NCI-H460 (cell line): ENCODE measurements around the gene TTYH2. TPM values are rescaled to one million over a fixed set of nuclear protein-coding genes. Genes with fewer than 3 reads are reported as not detected.

Experiments
- DNase-seq: peaks from one replicate; pipeline ENCODE4 v3.0.0-alpha.2; 2016; ENCODE audit warnings: low read depth; ENCODE audit errors: extremely low read depth
- total RNA-seq: library from RNA; depleted of rRNA; stranded (reverse); fragments of >200 nt; shearing (Covaris generic); gene quantifications from 2 replicates; pipeline ENCODE4 v1.2.3, GENCODE V29; 2014

TTYH2 gene
- total RNA-seq, 1 experiment from 2014 or later: 2.1 TPM

DNA sequence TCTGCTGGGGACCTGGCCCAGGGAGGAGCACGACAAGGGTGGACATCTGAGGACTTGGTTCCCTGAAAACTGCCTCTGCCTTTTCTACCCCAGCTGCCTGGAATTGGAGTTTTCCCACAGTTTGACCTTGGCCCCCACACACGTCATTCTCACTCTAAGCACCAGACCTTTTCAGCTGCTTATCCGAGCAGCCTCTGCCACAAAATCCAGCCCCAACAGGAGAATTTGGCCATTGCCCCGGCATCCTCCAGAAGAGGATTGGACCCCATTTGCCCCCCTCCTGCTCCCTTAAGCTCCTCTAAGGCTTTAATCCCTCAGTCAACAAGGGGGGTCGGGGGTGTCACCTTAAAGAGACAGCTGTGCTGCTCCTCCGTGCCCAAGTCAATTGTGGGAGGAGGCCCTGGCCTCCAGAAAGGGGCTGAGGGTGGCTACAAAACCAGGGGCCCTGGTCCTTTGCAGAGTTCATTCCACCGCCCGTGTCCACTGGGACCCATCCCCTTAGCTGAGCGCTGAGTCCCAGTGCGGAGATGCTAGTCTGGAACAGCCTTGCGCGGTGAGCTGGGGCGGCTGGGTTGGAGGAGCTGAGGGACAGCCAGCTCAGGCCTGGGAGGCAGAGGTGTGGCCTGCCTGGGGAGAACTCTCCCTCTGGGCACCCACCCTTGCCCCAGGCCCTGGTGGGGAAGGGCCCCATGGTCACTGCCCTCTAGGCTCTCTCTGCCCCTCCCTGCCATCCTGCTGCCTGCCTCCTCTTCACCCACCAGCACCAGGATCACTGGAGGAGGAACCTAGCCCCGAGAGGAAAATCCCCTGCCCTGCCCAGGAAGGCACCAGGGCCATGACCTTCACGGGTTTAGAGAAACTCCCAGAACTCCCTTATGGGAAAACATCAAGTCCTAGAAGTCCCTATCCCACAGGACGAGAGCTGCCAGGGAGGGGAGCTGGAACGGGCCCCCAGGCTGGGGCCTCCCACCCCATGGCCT is 18.8 kb downstream of the TTYH2 start:
- DNase-seq: no peak

DNA sequence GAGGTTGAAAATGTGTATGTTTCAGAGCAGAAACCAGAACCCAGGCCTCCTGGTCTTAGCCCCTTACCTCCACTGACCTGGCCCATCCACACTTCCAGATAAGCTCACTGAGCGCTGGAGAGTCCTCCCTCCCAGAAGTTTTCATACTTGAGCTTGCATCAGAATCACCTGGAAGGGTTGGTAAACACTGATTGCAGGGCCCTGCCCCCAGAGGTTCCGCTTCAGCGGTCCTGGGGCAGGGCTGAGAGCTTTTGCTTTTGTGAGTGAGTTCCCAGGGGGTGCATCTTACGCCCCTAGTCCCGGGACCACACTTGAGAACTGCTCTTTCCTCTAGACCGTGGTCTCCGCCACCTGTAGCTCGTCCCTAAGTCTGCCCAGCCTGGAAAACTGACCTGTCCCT is 20.6 kb downstream of the TTYH2 start:
- DNase-seq: no peak

DNA sequence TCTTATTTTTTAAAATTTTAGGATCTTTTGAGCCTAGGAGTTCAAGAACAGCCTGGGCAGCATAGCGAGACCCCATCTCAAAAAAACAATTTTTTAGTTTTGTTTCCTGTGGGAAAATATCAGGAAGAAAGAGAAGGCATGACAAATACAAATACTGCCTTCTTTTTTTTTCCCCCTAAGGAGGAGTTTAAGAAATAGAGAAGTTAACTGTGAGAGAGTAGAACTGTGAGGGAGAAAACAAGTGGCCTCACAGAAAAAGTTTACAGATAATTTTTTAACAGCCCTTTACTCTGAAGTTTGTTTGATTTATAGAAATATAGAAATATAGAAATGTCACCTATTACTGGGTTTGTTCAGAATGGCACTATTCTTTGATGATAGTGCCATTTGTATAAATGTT is 21.1 kb downstream of the TTYH2 start:
- no peak for DNase-seq

DNA sequence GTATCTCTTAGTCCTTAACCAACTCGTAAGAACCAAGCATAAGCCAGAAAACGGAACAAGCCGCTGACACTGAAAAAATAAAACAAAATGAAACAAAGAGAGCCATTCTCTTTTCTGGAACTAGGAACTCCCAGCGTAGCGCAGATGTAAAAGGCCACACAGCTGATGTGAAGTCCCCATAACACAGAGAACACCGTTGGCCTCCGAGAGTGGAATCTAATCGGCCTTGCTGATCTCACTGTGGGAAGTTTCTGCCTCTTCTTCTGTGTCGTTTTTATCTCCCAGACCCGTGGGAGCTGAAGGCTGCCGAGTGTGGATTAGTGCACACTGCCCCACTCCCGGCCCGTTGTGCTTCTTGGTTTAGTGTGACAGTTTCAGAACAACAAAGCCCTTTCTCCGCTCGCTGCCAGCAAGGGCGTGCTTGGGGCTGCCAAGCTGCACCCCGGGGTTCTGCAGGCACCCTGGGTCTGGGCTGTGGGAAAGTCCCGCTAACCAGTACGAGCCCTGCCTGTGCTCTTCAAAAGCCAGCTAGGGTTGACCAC is 21.7 kb downstream of the TTYH2 start:
- DNase-seq: no peak

DNA sequence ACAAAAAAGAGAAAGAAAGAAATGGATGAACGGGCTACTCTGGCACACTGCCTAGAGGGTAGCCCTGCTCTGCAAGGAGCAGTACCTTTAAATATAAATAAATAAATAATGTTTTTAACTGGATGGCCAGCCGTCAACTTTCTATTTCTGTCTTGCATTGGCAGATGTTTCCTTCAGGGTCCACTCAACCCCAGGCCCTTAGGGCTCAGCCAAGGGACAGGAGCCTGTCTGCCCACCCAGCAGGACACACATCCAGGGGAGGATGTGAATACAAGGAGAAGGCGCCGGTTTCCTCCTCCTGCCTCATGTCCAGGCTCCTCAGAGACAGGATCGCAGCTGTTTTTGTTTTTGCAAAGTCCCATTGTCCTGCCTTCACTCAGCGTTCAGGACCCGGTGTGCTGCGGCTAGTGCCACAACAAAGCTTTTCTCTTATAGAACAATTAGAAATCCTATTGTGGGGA is 22.6 kb downstream of the TTYH2 start:
- DNase-seq: no peak

DNA sequence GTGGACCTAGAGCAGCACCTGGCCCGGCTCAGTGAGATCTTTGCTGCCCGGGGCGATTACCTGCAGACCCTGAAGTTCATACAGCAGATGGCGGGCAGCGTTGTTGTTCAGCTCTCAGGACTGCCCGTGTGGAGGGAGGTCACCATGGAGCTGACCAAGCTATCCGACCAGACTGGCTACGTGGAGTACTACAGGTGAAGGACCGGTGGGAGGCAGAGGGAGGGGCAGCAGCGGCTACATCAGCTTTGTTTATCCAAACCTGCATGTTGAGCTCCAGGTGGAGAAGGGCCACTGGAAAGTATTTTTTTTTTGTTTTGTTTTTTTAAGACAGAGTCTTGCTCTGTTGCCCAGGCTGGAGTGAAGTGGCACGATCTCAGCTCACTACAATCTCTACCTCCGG is 23.9 kb downstream of the TTYH2 start:
- DNase-seq: no peak

DNA sequence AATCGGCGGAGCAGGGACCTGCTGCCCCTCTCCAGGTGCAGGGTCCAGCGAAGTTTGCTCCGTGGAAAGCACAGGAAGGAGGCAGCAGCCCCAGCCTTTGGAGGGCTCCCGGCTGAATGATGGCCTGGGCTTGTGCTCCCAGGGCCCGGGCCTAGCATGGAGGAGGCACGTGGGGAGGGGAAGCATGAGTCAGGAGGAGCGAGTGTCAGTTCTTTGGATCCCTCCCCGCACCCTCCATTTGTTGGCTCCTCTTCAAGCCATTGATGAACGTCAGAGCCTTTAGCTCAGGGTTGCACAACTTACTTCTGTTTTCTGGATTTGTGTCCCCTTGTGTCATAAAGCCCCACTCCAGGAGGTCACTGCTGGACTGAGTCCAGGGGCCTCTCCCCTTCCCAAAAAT is 25.8 kb downstream of the TTYH2 start:
- DNase-seq: no peak

DNA sequence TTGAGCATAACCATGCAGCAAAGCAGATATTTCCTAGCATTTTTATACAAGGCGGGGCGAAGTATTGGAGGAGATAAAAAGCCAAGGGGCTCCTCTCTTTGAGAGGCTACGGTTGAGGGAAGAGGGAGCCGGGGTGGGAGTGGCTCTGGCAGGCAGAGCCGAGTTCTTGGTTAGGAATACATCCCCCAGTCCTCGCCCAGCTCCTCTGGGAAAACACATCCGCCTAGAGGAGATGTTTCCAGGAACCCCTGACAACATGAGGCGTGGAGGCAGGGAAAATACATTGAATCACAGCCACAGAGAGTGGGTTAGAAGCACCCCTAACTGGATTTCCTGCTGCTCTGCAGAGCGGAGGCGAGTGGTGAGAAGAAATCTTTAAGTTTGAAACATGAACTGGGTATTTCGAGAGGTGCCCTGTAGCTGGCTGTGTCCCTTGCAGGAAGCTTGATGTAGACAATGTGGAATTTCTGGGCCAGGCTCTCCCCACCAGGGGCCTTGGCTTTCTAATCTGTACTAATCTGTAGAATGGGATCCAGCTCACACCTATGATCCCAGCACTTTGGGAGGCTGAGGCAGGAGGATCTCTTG is 27.3 kb downstream of the TTYH2 start:
- no peak for DNase-seq

DNA sequence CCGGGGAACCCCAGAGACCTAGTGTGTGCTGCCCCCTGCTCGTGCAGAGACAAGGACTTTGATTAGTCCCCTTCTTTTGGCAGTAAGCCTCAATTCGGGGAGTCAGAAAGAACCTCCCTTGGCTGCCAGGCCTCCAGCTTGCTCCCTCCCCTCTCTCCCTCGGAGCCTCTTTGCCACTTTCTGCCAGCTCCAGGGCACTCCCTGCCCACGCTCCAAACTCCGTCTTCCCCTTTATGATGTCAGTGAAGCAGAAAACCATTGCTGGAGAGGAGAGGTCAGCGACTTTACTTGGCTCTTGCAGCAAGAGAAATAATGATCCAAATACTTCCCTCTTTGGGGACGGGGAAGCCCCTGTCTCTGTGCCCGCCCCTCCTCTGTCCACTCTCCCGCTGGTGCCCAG is 28.1 kb downstream of the TTYH2 start:
- DNase-seq: no peak

DNA sequence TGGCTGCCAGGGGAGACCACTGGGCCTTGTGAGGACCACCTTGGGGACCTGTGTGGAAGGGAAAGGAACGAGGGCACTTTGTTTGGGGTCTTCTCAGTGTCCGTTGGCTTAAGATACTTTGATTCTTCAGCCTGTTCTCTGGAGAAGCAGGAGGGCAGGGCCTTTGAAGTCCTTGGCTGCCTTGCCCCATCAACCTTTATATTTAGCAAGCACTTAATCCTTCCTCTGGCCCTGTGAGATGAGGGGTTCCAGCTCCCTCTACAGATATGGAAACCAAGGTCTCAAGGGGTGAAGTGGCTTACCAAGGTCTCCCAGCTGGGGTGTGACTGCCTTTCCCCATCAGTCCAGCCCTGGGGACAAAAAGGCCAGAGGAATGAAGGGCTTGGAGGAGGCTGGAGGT is 28.5 kb downstream of the TTYH2 start:
- DNase-seq: no peak

DNA sequence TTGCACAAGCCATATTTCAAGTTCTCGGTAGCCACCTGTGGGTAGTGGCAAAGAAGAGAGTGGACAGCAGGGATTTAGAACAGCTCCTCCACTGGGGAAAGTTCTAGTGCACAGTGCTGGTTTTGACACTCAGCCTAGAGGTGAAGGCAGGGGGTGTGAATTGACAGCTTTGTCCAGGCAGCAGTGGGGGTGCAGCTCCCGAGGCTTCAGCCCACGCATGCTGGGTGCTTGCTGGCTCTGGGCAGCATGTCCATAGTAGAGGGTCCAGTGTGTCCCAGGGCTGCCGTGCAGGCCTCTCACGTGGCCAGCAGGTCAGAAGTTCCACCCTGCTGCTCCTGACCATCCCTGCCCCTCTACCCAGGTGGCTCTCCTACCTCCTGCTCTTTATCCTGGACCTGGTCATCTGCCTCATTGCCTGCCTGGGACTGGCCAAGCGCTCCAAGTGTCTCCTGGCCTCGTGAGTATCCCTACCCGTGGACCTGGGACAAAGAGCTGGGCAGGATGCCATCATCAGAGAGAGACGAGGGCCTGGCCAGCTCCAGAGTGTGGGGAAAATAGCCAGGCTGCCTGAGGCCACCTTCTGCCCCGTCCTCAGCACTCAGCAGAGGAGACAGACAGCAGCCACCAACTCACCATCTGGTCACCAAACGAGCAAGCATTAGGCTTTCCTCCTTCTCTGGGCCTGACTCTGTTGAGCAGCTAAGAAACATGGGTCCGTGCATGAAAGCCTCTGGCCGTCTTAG is 29.8 kb downstream of the TTYH2 start:
- DNase-seq: no peak

DNA sequence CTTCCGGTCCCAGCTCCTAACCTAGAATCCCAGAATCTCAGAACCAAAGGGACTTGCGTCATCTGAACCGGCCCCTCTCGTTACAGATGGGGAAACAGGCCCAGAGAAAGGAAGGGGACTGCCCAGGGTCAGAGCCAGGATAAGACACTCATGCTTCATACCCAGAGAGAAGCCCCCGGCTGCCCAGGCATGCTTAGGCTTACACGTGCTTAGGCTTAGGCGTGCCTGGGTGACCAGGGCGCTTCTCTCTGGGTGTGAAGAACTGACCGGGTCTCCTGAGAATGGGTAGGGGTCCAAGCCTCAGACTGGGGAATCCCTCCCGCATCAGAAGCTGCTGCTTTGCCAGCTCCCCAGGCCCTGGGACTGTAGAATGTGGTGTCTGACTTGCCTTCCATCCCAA is 30.8 kb downstream of the TTYH2 start:
- no peak for DNase-seq

DNA sequence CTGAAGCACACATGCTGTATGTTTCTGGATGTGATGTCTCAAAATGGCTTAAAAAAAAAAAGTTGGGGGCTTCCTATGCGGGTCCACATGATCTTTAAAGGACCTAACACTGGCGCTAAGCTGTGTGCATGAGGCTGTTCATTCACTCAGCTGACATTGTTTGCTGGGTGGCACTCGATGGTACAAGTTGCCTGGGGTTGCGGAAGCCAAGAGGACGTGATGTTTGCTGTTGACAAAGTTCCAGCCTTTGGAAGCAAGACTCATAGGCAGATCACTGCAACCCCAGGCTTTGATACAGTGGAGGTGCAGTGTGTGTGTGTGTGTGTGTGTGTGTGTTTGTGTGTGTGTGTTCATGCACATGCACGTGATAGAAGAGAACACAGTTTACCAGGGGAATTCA is 31.2 kb downstream of the TTYH2 start:
- DNase-seq: no peak

DNA sequence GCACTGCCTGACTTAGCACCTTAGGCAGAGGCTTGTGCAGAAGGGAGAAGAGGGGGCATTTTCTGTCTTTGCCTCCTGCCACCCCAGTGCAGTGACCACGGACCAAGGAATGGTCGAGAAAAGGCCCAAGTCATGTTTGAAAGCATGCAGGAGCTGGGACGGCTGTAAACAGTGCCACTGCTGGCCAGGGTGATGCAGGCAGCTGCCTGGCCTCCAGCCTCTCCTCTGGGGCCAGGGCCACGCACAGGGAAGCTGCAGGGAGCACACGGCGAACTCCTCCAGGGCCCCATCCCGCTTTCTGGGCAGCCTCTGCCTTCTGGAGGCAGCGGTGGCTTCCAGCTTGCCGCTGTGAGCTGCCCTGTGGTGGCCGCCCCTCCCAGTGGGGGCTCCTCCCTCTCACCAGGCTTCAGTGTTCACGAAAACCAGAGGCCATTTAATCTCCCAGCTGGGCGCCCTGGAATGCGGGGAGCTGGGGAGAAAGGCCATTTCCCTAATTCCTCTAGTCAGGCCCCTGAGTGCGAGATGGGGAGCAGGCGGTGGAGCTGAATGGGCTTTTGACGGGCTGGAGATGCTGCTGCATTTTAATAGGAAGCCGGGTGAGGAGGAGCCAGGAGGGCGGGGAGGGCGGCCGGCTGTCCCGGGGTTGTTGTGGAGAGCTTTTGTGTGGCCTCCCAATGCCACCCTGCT is 31.9 kb downstream of the TTYH2 start:
- no peak for DNase-seq

DNA sequence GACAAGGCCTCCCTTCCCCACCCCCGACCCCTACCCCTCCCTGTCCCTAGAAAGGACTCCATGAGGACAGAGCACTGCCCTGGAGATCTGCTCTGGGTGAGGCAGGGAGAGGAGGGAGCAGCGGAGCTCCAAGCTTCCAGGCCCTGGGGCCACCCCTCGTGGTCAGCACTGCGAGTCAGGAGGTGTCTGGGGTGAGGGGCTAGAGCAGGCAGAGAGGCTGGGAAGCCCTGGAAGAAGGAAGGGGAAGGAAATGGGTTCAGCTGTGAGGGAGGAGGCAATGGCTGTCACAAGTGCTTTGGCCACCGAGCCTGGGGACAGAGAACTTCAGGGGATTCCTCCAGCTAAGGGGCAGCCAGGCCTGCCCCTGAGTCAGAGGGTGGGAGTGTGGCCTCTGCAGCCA is 32.5 kb downstream of the TTYH2 start:
- DNase-seq: no peak

DNA sequence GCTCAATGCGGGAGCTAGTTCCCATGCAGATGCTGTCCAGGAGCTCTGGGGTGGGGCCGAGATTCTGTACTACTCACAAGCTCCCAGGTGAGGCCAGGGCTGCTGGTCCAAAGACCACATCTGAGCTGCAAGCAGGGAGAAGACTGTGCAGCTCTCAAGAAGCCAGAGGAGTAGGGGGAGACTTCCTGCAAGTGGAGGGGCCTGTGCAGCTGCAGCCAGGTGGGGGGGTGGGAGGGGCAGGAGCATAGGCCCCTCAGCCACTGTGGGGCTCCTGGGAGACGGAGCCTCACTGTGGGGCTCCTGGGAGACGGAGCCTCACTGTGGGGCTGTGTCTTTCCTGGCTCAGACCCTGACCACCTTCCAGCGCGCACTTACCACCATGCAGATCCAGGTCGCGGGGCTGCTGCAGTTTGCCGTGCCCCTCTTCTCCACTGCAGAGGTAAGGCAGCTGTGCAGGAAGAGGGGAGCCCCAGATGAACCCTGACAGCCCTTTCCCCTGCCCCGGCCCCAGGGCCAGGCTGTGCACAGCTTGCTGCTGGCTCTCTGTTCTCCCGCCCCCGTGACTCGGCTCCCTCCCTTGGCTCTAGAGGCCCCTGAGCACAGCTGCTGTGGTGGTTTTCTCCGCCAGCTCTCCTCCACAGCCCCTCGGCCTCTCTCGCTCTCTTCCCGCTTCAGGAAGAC is 36.4 kb downstream of the TTYH2 start:
- DNase-seq: no peak

DNA sequence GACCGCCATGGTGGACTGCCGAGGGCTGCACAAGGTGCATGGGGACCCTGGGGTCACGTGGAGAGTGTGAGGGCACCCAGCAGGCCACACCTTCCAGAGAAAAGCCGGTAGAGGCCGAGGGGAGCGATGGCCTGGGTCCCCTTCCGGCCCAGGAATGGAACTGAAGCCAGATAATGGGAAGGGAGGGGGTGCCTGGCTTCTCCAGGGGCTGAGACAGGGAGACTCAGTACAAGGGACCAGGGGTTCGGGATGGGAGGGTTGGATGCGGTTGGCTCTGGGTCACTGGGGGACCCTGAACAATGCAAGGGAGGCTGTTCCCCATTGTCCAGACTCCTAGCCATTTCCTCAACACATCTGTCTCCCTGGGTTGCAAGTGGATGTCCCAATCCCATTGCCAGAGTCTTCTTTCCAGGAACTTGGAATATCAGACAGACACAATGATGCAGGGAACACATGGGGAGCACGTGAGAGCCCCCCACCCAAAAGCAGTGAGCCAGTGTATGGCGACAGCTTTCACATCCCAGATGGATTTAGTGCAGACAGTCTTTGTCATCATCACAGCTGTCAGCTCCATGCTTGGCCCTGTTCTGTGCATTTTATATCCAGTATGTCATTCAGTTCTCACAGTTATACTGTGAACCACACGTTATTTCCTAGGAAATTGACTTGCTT is 37.1 kb downstream of the TTYH2 start:
- no peak for DNase-seq

DNA sequence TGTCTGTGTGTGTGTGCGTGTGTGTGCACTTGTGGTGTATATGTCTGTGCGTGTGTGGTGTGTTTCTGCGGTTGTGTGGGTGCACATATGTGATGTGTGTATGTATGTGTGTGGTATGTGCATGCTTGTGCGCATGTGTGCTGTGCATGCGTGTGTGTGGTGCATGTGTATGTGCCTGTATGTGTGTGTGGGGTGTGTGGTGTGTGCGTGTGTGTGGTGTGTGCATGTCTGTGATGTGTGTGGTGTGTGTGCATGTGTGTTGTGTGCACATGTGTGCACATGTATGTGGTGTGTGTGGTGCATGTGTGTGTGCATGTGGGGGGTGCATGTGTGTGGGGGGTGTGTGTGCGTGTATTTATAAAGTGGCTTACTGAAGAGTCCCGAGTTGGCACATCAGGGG is 37.7 kb downstream of the TTYH2 start:
- DNase-seq: no peak

DNA sequence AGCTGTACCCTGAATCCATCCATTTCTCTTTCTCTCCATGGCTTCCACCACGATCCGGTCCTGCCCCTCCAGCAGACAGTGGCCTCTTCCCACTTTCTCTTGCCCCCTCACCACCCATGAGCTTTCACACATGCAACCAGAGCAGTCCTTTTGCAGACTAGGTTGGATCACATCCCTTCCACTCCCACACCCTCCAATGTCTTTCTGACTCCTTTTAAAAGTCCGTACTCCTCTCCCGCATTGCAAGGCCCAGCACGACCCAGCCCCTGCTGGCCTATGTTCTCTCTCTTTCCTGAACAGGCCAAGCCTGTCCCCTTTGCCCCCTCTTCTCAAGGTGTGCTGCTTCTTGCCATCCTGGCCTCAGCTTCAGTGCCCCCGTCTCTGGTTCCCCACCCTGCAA is 38.2 kb downstream of the TTYH2 start:
- no peak for DNase-seq
